Activated naive CD8-positive, alpha-beta T cell treated with anti-CD3 and anti-CD28 coated beads, Interleukin-2, amount 10 ng/mL, durations not matched to agents 7 days and 5 days (primary cell): ENCODE data around the gene ALCAM. TPM values are rescaled to one million over a fixed set of nuclear protein-coding genes. Genes with fewer than 3 reads are reported as not detected.

Experiments
- ATAC-seq: fragments of 150-1000 bp; cut with Tn5 transposase; one replicate; pipeline ENCODE4 v1.10.0; 2021; ENCODE audit warnings: low read depth, moderate library complexity
- POLR2A ChIA-PET: fragments of 350-600 bp; sonication (Branson Sonifier 250); formaldehyde crosslinking; loops from one replicate; lab custom pipeline; 2021; ENCODE audit warnings: antibody characterized with exemption; lab: Charles Lee
- DNase-seq: peaks from one replicate; pipeline ENCODE4 v3.0.0; 2021
- H3K27ac Mint-ChIP-seq: one replicate; pipeline ENCODE4 v1.8.0; 2022; ENCODE audit warnings: mild to moderate bottlenecking, mixed read lengths
- H3K27me3 Mint-ChIP-seq: one replicate; pipeline ENCODE4 v1.8.0; 2022; ENCODE audit warnings: mild to moderate bottlenecking, moderate library complexity, mixed read lengths
- H3K36me3 Mint-ChIP-seq: one replicate; pipeline ENCODE4 v1.8.0; 2021; ENCODE audit warnings: mild to moderate bottlenecking, mixed read lengths
- H3K4me1 Mint-ChIP-seq: one replicate; pipeline ENCODE4 v1.8.0; 2021; ENCODE audit warnings: mixed read lengths
- H3K4me3 Mint-ChIP-seq: one replicate; pipeline ENCODE4 v1.8.0; 2022; ENCODE audit warnings: mild to moderate bottlenecking, moderate library complexity, mixed read lengths
- H3K9me3 Mint-ChIP-seq: one replicate; pipeline ENCODE4 v1.8.0; 2021; ENCODE audit warnings: mixed read lengths
- total RNA-seq, 2 experiments: library from RNA; stranded (reverse); gene quantifications; one replicate each; pipeline ENCODE4 v1.2.3, GENCODE V29; 2021

Gene ALCAM
- total RNA-seq, 2 experiments from 2014 or later: 8.1 to 8.2 TPM

- Mint-ChIP-seq H3K27ac (no peak overlapping the region), H3K4me3 (no peak overlapping the region), H3K9me3 (no peaks in the 10 kb centered on the region), H3K27me3 (peaks cover 6% of the 10 kb centered on the region), H3K4me1 (no peaks in the 10 kb centered on the region), H3K36me3 (no peaks in the 10 kb centered on the region)
- ATAC-seq (no peak), DNase-seq (no peak)
- POLR2A ChIA-PET: no interaction called here
Observed at GRCh38 chr3:105409364-105409763, 42.7 kb downstream of the ALCAM start.

- DNase-seq (no peak), ATAC-seq (no peak)
- POLR2A ChIA-PET: no interaction called here
- Mint-ChIP-seq H3K4me1 (no peaks in the 10 kb centered on the region), H3K27me3 (peaks cover 6% of the 10 kb centered on the region), H3K36me3 (no peaks in the 10 kb centered on the region), H3K27ac (no peak overlapping the region), H3K9me3 (no peaks in the 10 kb centered on the region), H3K4me3 (no peak overlapping the region)
Observed at GRCh38 chr3:105413343-105413887, 46.7 kb downstream of the ALCAM start.

DNA sequence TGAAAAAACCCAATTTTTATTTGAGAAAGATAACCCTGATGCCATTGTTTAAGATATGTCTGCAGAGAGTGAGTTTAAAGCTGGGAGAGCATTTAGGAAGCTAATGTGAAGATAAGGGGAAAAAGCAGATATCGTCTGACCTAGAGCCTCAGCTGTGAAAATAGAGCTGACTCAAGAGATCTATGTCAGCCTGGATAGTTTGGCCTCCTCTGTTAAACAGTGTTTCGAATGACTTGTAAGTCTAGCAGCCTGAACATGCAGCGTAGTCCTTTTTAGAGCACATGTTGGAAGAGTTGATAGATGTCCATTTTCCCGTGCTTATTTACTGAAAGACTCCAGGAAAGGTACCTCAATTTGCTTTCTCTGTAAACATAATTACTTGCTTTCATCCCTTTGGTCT, 48.1 kb downstream of the ALCAM start:
- Mint-ChIP-seq H3K27me3 (no peaks in the 10 kb centered on the region), H3K4me3 (no peak overlapping the region), H3K36me3 (no peaks in the 10 kb centered on the region), H3K27ac (no peak overlapping the region), H3K9me3 (no peaks in the 10 kb centered on the region), H3K4me1 (no peaks in the 10 kb centered on the region)
- ATAC-seq (no peak), DNase-seq (no peak)
- POLR2A ChIA-PET: no interaction called here

DNA sequence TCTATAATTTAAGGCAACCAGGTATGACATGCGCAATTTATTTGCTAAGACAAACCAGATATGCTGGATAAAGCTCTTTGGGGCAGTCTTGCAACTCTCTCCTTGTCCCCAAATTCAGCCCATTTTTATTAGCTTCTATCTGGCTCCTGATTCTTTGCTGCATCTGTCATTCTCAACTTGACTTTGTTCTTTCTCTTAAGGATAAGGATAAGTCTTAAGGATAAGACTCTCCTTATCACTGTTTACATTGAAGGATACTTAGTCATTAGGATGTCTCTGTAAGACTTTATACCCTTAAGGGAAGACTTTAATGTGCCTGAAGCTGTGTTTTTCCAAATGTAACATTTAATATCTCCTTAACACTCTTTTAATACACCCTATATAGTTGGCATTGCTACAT, 49.2 kb downstream of the ALCAM start:
- POLR2A ChIA-PET: no interaction called here
- Mint-ChIP-seq H3K27me3 (no peaks in the 10 kb centered on the region), H3K9me3 (no peaks in the 10 kb centered on the region)

DNA sequence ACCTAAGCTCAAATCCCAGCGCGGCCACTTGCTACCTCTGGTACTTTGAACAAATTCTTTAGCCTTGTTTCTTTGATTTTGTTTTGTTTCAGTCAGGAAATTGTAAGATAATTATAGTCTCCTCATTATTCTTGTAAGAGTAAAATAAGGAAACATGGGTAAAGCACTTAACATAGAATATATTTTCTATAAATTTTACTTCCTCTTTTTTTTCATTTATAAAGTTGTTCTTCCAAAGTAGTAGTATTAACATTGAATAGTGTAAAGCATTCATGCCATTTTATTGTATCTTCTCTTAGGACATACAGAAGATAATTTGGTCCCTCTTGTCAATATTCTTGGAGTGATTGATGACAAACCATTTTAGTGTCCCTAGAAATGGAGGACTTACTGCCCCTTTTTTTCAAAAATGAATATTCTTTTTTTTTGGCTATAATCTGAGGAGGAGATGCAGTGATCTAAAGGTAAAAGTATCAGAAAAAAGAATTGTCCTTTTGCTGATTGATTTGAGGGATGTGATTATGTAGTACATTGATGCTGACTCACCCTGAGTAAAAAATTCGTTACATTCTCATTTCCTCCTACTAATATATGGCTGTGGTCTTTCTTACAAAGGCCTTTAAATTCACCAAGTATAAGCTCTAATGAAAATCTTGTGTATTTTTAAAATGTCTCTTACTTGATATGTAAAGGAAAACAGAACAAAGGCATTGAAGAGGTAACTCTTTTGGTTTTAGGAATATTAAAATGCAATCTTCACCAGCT, 51.0 kb downstream of the ALCAM start:
- Mint-ChIP-seq H3K36me3 (no peaks in the 10 kb centered on the region), H3K4me3 (no peak overlapping the region), H3K4me1 (no peaks in the 10 kb centered on the region), H3K27ac (no peak overlapping the region), H3K9me3 (no peaks in the 10 kb centered on the region), H3K27me3 (no peaks in the 10 kb centered on the region)
- POLR2A ChIA-PET: no interaction called here
- DNase-seq: no peak
- no peak for ATAC-seq

More for the DNA sequence above, 49.2 kb downstream of the ALCAM start:
- Mint-ChIP-seq H3K27ac (no peak overlapping the region), H3K4me1 (no peaks in the 10 kb centered on the region), H3K36me3 (no peaks in the 10 kb centered on the region), H3K4me3 (no peak overlapping the region)
- DNase-seq (no peak), ATAC-seq (no peak)

GRCh38 chr3:105422645-105423044, 55.9 kb downstream of the ALCAM start:
- POLR2A ChIA-PET: no interaction called here
- no peaks in the 10 kb centered on the region for H3K9me3 Mint-ChIP-seq

DNA sequence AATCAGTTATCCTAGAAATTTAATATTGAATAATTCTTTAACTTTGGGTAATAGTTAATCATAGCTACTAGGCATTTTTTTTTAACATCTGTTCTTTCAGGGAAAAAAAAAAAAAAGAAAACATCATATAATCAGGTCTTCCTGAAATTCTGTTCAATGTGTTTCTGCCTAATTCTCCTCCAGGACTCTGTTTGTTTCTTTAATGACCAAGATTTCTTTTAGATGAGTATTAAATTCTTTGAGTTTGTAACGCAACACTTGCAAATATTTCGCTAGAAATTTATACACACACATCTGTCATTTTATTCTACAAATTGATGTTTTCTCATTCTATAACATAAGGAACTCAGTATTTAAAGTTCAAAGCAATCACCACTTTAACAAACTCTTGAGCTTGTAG, 56.7 kb downstream of the ALCAM start:
- Mint-ChIP-seq H3K27ac (no peak overlapping the region), H3K4me1 (no peaks in the 10 kb centered on the region), H3K4me3 (no peak overlapping the region), H3K9me3 (no peaks in the 10 kb centered on the region), H3K36me3 (no peaks in the 10 kb centered on the region), H3K27me3 (no peaks in the 10 kb centered on the region)
- POLR2A ChIA-PET: no interaction called here
- ATAC-seq: no peak
- no peak for DNase-seq

More at GRCh38 chr3:105422645-105423044, 55.9 kb downstream of the ALCAM start:
- Mint-ChIP-seq H3K4me3 (no peak overlapping the region), H3K27ac (no peak overlapping the region), H3K4me1 (no peaks in the 10 kb centered on the region), H3K36me3 (no peaks in the 10 kb centered on the region), H3K27me3 (no peaks in the 10 kb centered on the region)
- DNase-seq (no peak), ATAC-seq (no peak)

GRCh38 chr3:105424412-105425152, 57.9 kb downstream of the ALCAM start:
- Mint-ChIP-seq H3K9me3 (no peaks in the 10 kb centered on the region), H3K36me3 (no peaks in the 10 kb centered on the region), H3K27me3 (no peaks in the 10 kb centered on the region), H3K4me3 (no peak overlapping the region), H3K27ac (no peak overlapping the region), H3K4me1 (no peaks in the 10 kb centered on the region)
- POLR2A ChIA-PET: interaction anchor here (0.7 kb wide), 1 partner anchor 117 kb away, joined by 3 read pairs; no protein-coding TSS in a partner anchor
- no peak for DNase-seq
- no peak for ATAC-seq

- no peaks in the 10 kb centered on the region for H3K4me1 Mint-ChIP-seq
- no peaks in the 10 kb centered on the region for H3K9me3 Mint-ChIP-seq
- H3K4me3 Mint-ChIP-seq: no peak overlapping the region
- DNase-seq (no peak), ATAC-seq (no peak)
- H3K27ac Mint-ChIP-seq: no peak overlapping the region
- no peaks in the 10 kb centered on the region for H3K27me3 Mint-ChIP-seq
- H3K36me3 Mint-ChIP-seq: no peaks in the 10 kb centered on the region
- POLR2A ChIA-PET: interaction anchor here (0.7 kb wide), 1 partner anchor 118 kb away, joined by 3 read pairs; no protein-coding TSS in a partner anchor
Observed at GRCh38 chr3:105425153-105425502, 58.4 kb downstream of the ALCAM start.

GRCh38 chr3:105427332-105427731, 60.6 kb downstream of the ALCAM start:
- Mint-ChIP-seq H3K4me1 (no peaks in the 10 kb centered on the region), H3K4me3 (no peak overlapping the region), H3K9me3 (no peaks in the 10 kb centered on the region), H3K27me3 (no peaks in the 10 kb centered on the region), H3K27ac (no peak overlapping the region), H3K36me3 (no peaks in the 10 kb centered on the region)
- ATAC-seq (no peak), DNase-seq (no peak)
- POLR2A ChIA-PET: no interaction called here

DNA sequence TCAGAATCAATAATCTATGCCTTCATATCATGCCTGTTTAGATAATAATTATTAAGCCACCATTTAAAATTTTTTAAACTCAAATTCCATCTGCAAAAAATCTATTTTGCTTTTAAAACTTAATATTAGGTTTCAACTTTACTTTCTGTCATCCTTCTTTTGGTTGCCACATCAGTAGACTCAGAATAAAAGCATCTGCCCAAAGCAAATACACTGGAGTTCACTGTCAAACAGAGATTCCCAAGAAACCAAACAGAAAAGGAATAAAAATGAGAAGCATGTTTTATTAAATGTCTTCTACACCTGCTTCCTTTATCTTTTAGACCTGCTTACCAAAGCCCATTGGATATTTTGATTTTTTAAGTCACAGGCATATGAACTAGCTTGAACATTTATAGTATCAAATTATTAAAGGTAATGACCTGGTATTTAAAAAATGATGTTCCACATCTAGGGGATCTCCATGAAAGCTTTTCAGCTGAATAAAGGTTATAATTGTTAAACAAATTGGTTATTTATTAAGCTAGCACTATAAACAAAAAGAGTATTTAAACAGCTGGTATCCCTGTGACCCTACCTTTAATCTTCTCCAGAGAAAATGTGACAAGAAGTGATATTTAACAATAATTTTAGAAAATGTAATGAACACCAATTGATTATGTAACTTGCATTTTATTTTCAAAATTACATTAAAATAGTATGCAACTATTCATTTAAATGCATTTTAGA, 62.5 kb downstream of the ALCAM start:
- H3K36me3 Mint-ChIP-seq: no peaks in the 10 kb centered on the region
- DNase-seq (no peak), ATAC-seq (no peak)
- H3K27me3 Mint-ChIP-seq: no peaks in the 10 kb centered on the region
- H3K9me3 Mint-ChIP-seq: no peaks in the 10 kb centered on the region
- H3K4me1 Mint-ChIP-seq: no peaks in the 10 kb centered on the region
- no peak overlapping the region for H3K27ac Mint-ChIP-seq
- POLR2A ChIA-PET: no interaction called here
- no peak overlapping the region for H3K4me3 Mint-ChIP-seq

DNA sequence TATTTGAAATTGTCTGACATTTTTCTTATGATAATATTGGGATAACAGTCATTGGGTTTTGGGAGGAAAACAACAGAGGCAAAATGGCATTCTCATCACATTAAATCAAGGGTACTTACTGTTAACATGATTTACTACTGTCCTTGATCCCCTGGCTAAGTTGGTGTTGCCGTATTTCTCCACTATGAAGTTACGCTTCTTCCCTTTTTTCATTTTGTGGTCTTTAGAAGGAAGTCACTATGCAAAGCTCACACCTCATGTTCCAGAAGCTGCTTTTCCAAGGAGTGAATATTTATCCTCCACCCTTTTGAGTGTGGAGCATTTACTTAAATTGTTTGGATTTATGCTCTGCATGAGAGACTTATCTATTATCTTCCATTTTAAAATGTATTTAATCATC, 63.7 kb downstream of the ALCAM start:
- Mint-ChIP-seq H3K4me3 (no peak overlapping the region), H3K36me3 (no peaks in the 10 kb centered on the region)
- POLR2A ChIA-PET: no interaction called here

DNA sequence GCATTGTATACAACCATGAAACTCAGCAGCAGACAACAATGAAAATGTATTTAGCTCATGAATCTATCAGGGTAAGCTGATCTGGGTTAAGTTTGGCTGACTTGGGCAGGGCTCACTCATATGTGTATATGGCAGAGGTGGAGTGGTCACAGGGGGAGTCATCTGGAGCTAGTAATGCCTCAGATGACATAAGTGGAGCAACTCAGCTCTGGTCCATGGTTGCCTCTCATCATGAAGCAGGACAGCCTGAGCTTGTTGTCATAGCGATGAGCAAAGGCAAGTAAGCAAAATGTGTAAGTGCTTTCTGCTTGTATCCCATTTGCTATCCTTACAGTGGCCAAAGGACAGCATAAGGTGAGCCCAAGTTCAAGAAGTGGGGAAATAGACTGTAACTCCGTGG, 64.5 kb downstream of the ALCAM start:
- no peaks in the 10 kb centered on the region for H3K36me3 Mint-ChIP-seq
- no peak for ATAC-seq
- H3K4me3 Mint-ChIP-seq: no peak overlapping the region
- POLR2A ChIA-PET: no interaction called here
- no peaks in the 10 kb centered on the region for H3K4me1 Mint-ChIP-seq
- no peaks in the 10 kb centered on the region for H3K27me3 Mint-ChIP-seq
- H3K27ac Mint-ChIP-seq: no peak overlapping the region
- no peaks in the 10 kb centered on the region for H3K9me3 Mint-ChIP-seq
- no peak for DNase-seq

More for the DNA sequence above, 63.7 kb downstream of the ALCAM start:
- Mint-ChIP-seq H3K27me3 (no peaks in the 10 kb centered on the region), H3K27ac (no peak overlapping the region), H3K4me1 (no peaks in the 10 kb centered on the region), H3K9me3 (no peaks in the 10 kb centered on the region)
- ATAC-seq (no peak), DNase-seq (no peak)
